GM23338 (cell line): ENCODE data around the gene GOLGA6L9. TPM values are rescaled to one million over a fixed set of nuclear protein-coding genes. Genes with fewer than 3 reads are reported as not detected.
A peak's percentile ranks its signal among the peaks of the same experiment; 100 is the strongest.
"Not testable (repeated sequence)": the region's sequence is repeated elsewhere in the genome, so short reads cannot be mapped to it uniquely, and the experiment has no call there.

Source experiments
- ATAC-seq: fragments of 200-7000 bp; cut with Tn5 transposase; 3 replicates; pipeline ENCODE4 v1.9.1; 2020
- DNase-seq: peaks from one replicate; pipeline ENCODE4 v3.0.0-alpha.2; 2015; ENCODE audit warnings: low spot score
- H2AFZ ChIP-seq: fragments of 200-600 bp; sonication (generic); 2 replicates; pipeline ENCODE4 v1.8.0; 2016; ENCODE audit warnings: antibody characterized with exemption, mild to moderate bottlenecking, moderate library complexity
- H3F3A ChIP-seq: fragments of 200-600 bp; sonication (generic); replicated peaks from 2 replicates; pipeline ENCODE4 v1.8.0; 2017; ENCODE audit warnings: antibody characterized with exemption, mixed run types, low read depth
- H3K27ac ChIP-seq: fragments of 200-600 bp; sonication (generic); 2 replicates; pipeline ENCODE4 v1.6.1; 2016; ENCODE audit warnings: low read depth
- H3K27me3 ChIP-seq: fragments of 200-600 bp; sonication (generic); 2 replicates; pipeline ENCODE4 v1.8.0; 2016; ENCODE audit warnings: mild to moderate bottlenecking, mixed run types, moderate library complexity; ENCODE audit not compliant: insufficient read depth
- H3K36me3 ChIP-seq: fragments of 200-600 bp; sonication (generic); 2 replicates; pipeline ENCODE4 v1.8.0; 2016; ENCODE audit warnings: mild to moderate bottlenecking; ENCODE audit not compliant: insufficient read depth
- H3K4me1 ChIP-seq: fragments of 200-600 bp; sonication (generic); 2 replicates; pipeline ENCODE4 v1.8.0; 2016; ENCODE audit warnings: mild to moderate bottlenecking, moderate library complexity; ENCODE audit not compliant: insufficient read depth
- H3K4me2 ChIP-seq: fragments of 200-600 bp; sonication (generic); 2 replicates; pipeline ENCODE4 v1.7.1; 2017; ENCODE audit warnings: mixed run types
- H3K4me3 ChIP-seq: fragments of 200-600 bp; sonication (generic); 2 replicates; pipeline ENCODE4 v1.6.1; 2016; ENCODE audit warnings: mixed run types
- H3K79me2 ChIP-seq: fragments of 200-600 bp; sonication (generic); replicated peaks from 2 replicates; pipeline ENCODE4 v1.8.0; 2017; ENCODE audit warnings: mild to moderate bottlenecking; ENCODE audit not compliant: insufficient read depth
- H3K9me2 ChIP-seq: fragments of 200-600 bp; sonication (generic); 2 replicates; pipeline ENCODE4 v1.8.0; 2017; ENCODE audit not compliant: insufficient read depth
- H4K20me1 ChIP-seq: fragments of 200-600 bp; sonication (generic); replicated peaks from 2 replicates; pipeline ENCODE4 v1.8.0; 2017; ENCODE audit warnings: mild to moderate bottlenecking; ENCODE audit not compliant: insufficient read depth
- H3K27ac Mint-ChIP-seq: 2 replicates; pipeline ENCODE4 v1.8.0; 2020; ENCODE audit warnings: inconsistent platforms, mild to moderate bottlenecking, moderate library complexity, mixed read lengths
- H3K27me3 Mint-ChIP-seq: 3 replicates; pipeline ENCODE4 v1.8.0; 2022; ENCODE audit warnings: low read depth, mild to moderate bottlenecking, moderate library complexity, mixed read lengths, inconsistent platforms; ENCODE audit not compliant: insufficient read depth, poor library complexity
- H3K36me3 Mint-ChIP-seq: 3 replicates; pipeline ENCODE4 v1.8.0; 2021; ENCODE audit warnings: low read depth, mild to moderate bottlenecking, inconsistent platforms, moderate library complexity, mixed read lengths
- H3K4me1 Mint-ChIP-seq: 3 replicates; pipeline ENCODE4 v1.8.0; 2020; ENCODE audit warnings: mild to moderate bottlenecking, inconsistent platforms, mixed read lengths
- H3K4me3 Mint-ChIP-seq: 3 replicates; pipeline ENCODE4 v1.8.0; 2021; ENCODE audit warnings: moderate library complexity, mild to moderate bottlenecking, inconsistent platforms, mixed read lengths
- H3K9me3 Mint-ChIP-seq: 3 replicates; pipeline ENCODE4 v1.8.0; 2020; ENCODE audit warnings: moderate library complexity, mild to moderate bottlenecking, inconsistent platforms, mixed read lengths
- long read RNA-seq: library from polyadenylated mRNA; unstranded; transcript quantifications from one replicate; pipeline ENCODE4 v2.0.0, GENCODE V29; 2020; ENCODE audit not compliant: unreplicated experiment
- polyA plus RNA-seq: library from polyadenylated mRNA; unstranded; fragments of >200 nt; fragmentation: Nextera tagmentation; extraction: Ambion mirVana; gene quantifications from 2 replicates; pipeline ENCODE4 v1.2.1, GENCODE V29; 2016
- total RNA-seq: library from RNA; depleted of rRNA; stranded (reverse); fragments of >200 nt; shearing (Covaris generic); gene quantifications from 2 replicates; pipeline ENCODE4 v1.2.3, GENCODE V29; 2014; rRNA removed

The GOLGA6L9 gene, protein sequence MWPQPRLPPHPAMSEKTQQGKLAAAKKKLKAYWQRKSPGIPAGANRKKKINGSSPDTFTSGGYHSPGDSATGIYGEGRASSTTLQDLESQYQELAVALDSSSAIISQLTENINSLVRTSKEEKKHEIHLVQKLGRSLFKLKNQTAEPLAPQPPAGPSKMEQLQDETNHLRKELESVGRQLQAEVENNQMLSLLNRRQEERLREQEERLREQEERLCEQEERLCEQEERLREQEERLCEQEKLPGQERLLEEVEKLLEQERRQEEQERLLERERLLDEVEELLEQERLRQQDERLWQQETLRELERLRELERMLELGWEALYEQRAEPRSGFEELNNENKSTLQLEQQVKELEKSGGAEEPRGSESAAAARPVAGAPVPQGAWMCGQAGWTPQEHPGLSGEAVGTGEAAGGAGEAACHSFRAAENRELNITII
- 12.7 and 13.0 TPM in 2 replicates for total RNA-seq
- 9.6 and 11.0 TPM in 2 replicates for polyA plus RNA-seq
- long read RNA-seq, partial matches to known transcripts, result 0 of 1 reads
- long read RNA-seq, other reads (novel, unspliced or antisense), result 1 of 1 reads

DNA sequence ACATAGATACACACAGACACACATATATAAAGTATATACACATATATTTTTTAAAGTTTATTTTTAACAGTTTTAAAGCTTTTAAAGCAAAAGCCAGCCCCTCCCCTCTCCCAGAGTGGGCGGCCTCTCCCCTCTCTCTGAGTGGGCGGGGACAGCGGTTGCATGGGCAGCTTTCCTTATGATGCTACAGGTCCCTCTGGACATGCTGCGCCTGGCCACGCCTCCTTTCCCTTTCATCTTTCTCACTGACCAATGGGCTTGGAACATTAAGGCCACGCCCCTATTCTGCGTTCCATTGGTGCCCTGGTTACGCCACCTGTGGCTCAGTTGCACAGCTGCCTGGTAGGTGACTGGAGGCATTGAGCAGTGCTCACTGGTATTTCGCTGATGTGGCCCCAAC, at the start of gene GOLGA6L9:
Gene GOLGA6L9 (plus strand): TSS at position 124 of the 400 bp plus-strand sequence. CDS start 264 bp downstream, at position 388.
- H3K4me3 Mint-ChIP-seq, H3K27ac ChIP-seq, H3K4me3 ChIP-seq, H3K36me3 ChIP-seq, H3K36me3 Mint-ChIP-seq, H3K4me1 Mint-ChIP-seq, H3K9me2 ChIP-seq, H3K4me2 ChIP-seq, H2AFZ ChIP-seq, H3K27me3 ChIP-seq, H3F3A ChIP-seq, H3K27me3 Mint-ChIP-seq, H3K4me1 ChIP-seq, ATAC-seq, H3K9me3 Mint-ChIP-seq, H3K27ac Mint-ChIP-seq, H4K20me1 ChIP-seq, H3K79me2 ChIP-seq: not testable (repeated sequence)
- DNase-seq, result peak; percentile 75

DNA sequence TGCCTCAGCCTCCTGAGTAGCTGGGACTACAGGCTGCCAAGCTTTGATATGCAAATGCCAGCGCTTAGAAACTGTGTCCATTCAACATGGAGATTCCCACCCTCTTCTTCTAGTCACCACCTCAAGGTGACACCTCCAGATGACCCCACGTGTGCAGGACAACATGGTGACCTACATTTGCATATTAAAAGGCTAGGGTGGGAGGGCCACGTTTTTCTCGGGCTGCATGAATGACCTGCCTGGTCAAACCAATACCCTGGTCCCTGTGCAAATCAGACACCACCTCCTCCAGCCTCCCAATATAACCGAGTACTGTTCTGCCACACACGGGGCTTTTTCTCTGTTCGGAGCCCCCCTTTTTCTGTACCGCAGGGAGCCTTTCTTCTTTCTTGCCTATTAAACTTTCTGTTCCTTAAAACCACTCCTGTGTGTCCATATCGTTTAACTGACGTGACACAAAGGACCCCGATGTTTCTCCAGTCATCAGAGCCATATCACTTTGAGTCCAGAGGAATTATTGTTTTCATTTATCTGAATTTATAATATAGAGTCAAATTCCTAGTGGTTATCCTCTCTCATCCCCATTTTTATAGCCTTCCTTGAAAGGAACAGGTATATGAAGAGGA, 48.2 kb upstream of the GOLGA6L9 start:
- not testable (repeated sequence) for H3K9me2 ChIP-seq, H3K27me3 Mint-ChIP-seq, H4K20me1 ChIP-seq, H3K4me3 ChIP-seq, H3K27ac Mint-ChIP-seq, H3K27ac ChIP-seq, H3K9me3 Mint-ChIP-seq, H3K4me3 Mint-ChIP-seq, DNase-seq, H3K36me3 Mint-ChIP-seq, ATAC-seq, H3F3A ChIP-seq, H3K36me3 ChIP-seq, H3K27me3 ChIP-seq, H2AFZ ChIP-seq
- Histone ChIP-seq H3K4me1 (peaks cover 47% of the 10 kb centered on the region), H3K79me2 (peaks cover 89% of the 10 kb centered on the region), H3K4me2 (peak overlapping the region; percentile 54)
- H3K4me1 Mint-ChIP-seq, result peaks cover 37% of the 10 kb centered on the region

DNA sequence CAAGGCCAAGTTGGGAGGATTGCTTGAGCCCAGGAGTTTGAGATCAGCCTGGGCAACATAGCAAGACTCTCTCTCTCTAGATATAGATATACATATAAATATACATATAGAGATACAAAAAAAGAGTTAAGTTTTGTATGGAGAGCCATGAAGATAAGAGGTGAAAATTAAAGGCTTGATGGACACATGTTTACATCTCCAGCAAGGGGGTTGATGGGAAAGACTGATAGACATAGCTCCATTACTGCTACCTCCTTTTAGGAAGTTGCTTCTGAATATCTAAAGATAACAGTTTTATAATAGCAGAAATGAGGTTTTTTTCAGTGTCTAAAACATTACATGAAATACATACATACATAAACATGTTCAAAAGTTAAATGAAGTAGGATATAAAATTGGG, 42.4 kb upstream of the GOLGA6L9 start:
- not testable (repeated sequence) for H3K36me3 Mint-ChIP-seq, H3K4me3 Mint-ChIP-seq, H3K27me3 ChIP-seq, H3K4me2 ChIP-seq, DNase-seq, H3K9me2 ChIP-seq, H2AFZ ChIP-seq, H3K36me3 ChIP-seq, H3K9me3 Mint-ChIP-seq, H3K27me3 Mint-ChIP-seq, H3K27ac ChIP-seq, H3F3A ChIP-seq, H3K27ac Mint-ChIP-seq, ATAC-seq, H3K4me3 ChIP-seq
- peaks cover 45% of the 10 kb centered on the region for H3K4me1 Mint-ChIP-seq
- Histone ChIP-seq H3K4me1 (peaks cover 46% of the 10 kb centered on the region), H3K79me2 (peaks cover 88% of the 10 kb centered on the region), H4K20me1 (0 out of 2 replicates have a peak, but pooled peaks cover 12% of the 10 kb centered on the region)

DNA sequence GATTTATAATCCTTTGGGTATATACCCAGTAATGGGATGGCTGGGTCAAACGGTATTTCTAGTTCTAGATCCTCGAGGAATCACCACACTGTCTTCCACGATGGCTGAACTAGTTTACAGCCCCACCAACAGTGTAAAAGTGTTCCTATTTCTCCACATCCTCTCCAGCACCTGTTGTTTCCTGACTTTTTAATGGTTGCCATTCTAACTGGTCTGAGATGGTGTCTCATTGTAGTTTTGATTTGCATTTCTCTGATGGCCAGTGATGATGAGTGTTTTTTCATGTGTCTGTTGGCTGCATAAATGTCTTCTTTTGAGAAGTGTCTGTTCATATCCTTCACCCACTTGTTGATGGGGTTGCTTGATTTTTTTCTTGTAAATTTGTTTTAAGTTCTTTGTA, 39.5 kb upstream of the GOLGA6L9 start:
- H3K9me2 ChIP-seq, H3K36me3 Mint-ChIP-seq, H3K4me3 ChIP-seq, H2AFZ ChIP-seq, H3K4me2 ChIP-seq, H3F3A ChIP-seq, ATAC-seq, H3K9me3 Mint-ChIP-seq, H3K27me3 ChIP-seq, DNase-seq, H3K36me3 ChIP-seq, H3K27me3 Mint-ChIP-seq, H3K4me3 Mint-ChIP-seq: not testable (repeated sequence)
- H3K27ac Mint-ChIP-seq, result peak overlapping the region; percentile 42; the same call in 1 of the 2 replicates
- 0 out of 2 replicates have a peak overlapping the region, but pooled peaks have one; percentile 35 for H3K27ac ChIP-seq
- H4K20me1 ChIP-seq, result 0 out of 2 replicates have a peak, but pooled peaks cover 12% of the 10 kb centered on the region
- H3K4me1 Mint-ChIP-seq, result peaks cover 41% of the 10 kb centered on the region
- peaks cover 92% of the 10 kb centered on the region for H3K79me2 ChIP-seq
- peaks cover 36% of the 10 kb centered on the region for H3K4me1 ChIP-seq

DNA sequence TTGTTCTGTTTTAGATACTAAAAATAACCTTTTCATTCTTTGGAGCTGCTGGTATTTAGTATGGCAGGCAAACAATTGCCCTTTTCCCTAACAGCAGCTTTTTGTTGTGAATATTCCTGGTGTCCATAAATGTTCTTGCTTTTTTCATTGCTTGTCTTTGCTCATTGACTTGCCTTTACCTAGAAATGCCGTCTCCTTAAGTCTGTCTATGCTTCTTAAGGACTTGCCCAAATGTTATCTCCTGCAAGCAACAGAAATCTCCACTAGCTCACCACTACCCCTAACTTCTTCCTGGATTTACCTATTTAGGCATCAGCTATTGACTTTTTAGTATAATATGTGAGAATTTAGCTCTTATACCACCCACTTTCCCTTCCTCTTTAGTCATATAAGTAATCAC, 37.5 kb upstream of the GOLGA6L9 start:
- H2AFZ ChIP-seq, ATAC-seq, H3K9me3 Mint-ChIP-seq, H3K4me2 ChIP-seq, H3F3A ChIP-seq, H3K27me3 ChIP-seq, H3K36me3 ChIP-seq, H3K4me3 Mint-ChIP-seq, H3K36me3 Mint-ChIP-seq, H3K27me3 Mint-ChIP-seq, H3K27ac ChIP-seq, DNase-seq, H3K27ac Mint-ChIP-seq, H3K9me2 ChIP-seq, H3K4me3 ChIP-seq, H4K20me1 ChIP-seq: not testable (repeated sequence)
- H3K79me2 ChIP-seq, result peaks cover 89% of the 10 kb centered on the region
- peaks cover 41% of the 10 kb centered on the region for H3K4me1 Mint-ChIP-seq
- H3K4me1 ChIP-seq, result peaks cover 36% of the 10 kb centered on the region
